ENCODE data around the gene SLC4A8.

DNA sequence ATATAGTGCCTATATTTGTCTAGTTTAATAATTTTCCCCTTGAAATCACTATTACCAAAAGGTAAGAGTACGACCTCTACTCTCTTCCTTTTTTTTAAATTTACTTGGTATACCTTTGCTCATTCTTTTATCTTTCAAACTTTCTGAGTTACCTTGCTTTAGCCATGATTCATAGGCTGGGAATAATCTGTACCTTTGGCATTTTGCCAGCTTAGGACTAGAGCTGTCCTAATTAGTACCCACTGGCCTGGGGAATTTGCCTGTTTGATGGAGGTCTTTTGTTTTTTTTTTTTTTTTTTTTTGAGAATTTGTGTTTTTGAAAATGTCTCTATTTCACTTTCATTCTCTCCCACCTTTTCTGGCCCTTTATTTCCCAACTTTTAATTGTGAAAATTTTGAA, 8.7 kb upstream of the SLC4A8 start:
- no peak for TF ChIP-seq EZH2phosphoT487 (IDR thresholded peaks at IDR 0.05; ENCODE audit: borderline replicate concordance, low read depth, low read length)
- TF ChIP-seq, protein P1, sequence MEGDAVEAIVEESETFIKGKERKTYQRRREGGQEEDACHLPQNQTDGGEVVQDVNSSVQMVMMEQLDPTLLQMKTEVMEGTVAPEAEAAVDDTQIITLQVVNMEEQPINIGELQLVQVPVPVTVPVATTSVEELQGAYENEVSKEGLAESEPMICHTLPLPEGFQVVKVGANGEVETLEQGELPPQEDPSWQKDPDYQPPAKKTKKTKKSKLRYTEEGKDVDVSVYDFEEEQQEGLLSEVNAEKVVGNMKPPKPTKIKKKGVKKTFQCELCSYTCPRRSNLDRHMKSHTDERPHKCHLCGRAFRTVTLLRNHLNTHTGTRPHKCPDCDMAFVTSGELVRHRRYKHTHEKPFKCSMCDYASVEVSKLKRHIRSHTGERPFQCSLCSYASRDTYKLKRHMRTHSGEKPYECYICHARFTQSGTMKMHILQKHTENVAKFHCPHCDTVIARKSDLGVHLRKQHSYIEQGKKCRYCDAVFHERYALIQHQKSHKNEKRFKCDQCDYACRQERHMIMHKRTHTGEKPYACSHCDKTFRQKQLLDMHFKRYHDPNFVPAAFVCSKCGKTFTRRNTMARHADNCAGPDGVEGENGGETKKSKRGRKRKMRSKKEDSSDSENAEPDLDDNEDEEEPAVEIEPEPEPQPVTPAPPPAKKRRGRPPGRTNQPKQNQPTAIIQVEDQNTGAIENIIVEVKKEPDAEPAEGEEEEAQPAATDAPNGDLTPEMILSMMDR (conservative IDR thresholded peaks at IDR 0.05; ENCODE audit: low read length): no peak
